Keratinocyte (primary cell): Measurements from ENCODE around the gene SLC66A2. TPM values are rescaled to one million over a fixed set of nuclear protein-coding genes. Genes with fewer than 3 reads are reported as not detected.

ENCODE experiments used
- DNase-seq: peaks from one replicate; pipeline ENCODE4 v3.0.0-alpha.2; 2011; ENCODE audit warnings: low read depth, missing footprints, low spot score
- FAIRE-seq: peaks from 2 replicates; lab custom pipeline; 2011; peaks lifted over from hg19 to GRCh38; lab: Jason Lieb, UNC
- H2AFZ ChIP-seq: 2 replicates; pipeline ENCODE4 v1.6.0; 2012; ENCODE audit warnings: low read length, control low read depth, inconsistent platforms; ENCODE audit not compliant: control insufficient read depth
- H3K27ac ChIP-seq: 2 replicates; pipeline ENCODE4 v1.5.1; 2011; ENCODE audit warnings: low read length; ENCODE audit not compliant: control insufficient read depth, insufficient read depth
- H3K27me3 ChIP-seq: 3 replicates; pipeline ENCODE4 v1.6.0; 2011; ENCODE audit warnings: low read length; ENCODE audit not compliant: control insufficient read depth, insufficient read depth; ENCODE audit errors: extremely low read depth
- H3K36me3 ChIP-seq, 2 experiments: 2 replicates in 1 of 2; 3 replicates in 1 of 2; pipeline ENCODE4 v1.5.1; 2011; ENCODE audit warnings: low read length in 2 of 2, mild to moderate bottlenecking in 1 of 2; ENCODE audit not compliant: control insufficient read depth in 2 of 2, insufficient read depth in 2 of 2; ENCODE audit errors: extremely low read depth in 1 of 2
- H3K4me1 ChIP-seq: 3 replicates; pipeline ENCODE4 v1.5.1; 2011; ENCODE audit warnings: low read length; ENCODE audit not compliant: control insufficient read depth, insufficient read depth; ENCODE audit errors: extremely low read depth
- H3K4me2 ChIP-seq: 3 replicates; pipeline ENCODE4 v1.6.0; 2011; ENCODE audit warnings: low read depth, low read length; ENCODE audit not compliant: control insufficient read depth, insufficient read depth; ENCODE audit errors: extremely low read depth
- H3K4me3 ChIP-seq, 3 experiments: fragments of 200-600 bp in 1 of 3; sonication (generic) in 1 of 3; 2 replicates in 2 of 3; 3 replicates in 1 of 3; pipeline ENCODE4 v1.5.1; 2011 to 2016; ENCODE audit warnings: low read length in 3 of 3, mild to moderate bottlenecking in 3 of 3, control low read depth in 2 of 3, inconsistent platforms in 1 of 3, low read depth in 1 of 3, mixed read lengths in 1 of 3, mixed run types in 1 of 3, moderate library complexity in 1 of 3; ENCODE audit not compliant: control insufficient read depth in 2 of 3, insufficient read depth in 2 of 3; ENCODE audit errors: extremely low read depth in 1 of 3
- H3K79me2 ChIP-seq: 2 replicates; pipeline ENCODE4 v1.6.0; 2012; ENCODE audit warnings: low read length; ENCODE audit not compliant: control insufficient read depth, insufficient read depth
- H3K9ac ChIP-seq: 3 replicates; pipeline ENCODE4 v1.6.0; 2011; ENCODE audit warnings: low read length; ENCODE audit not compliant: control insufficient read depth, insufficient read depth; ENCODE audit errors: extremely low read depth
- H3K9me1 ChIP-seq: 3 replicates; pipeline ENCODE4 v1.6.0; 2011; ENCODE audit warnings: low read length; ENCODE audit not compliant: control insufficient read depth, insufficient read depth; ENCODE audit errors: extremely low read depth
- H3K9me3 ChIP-seq: 2 replicates; pipeline ENCODE4 v1.5.1; 2012; ENCODE audit warnings: low read depth, low read length; ENCODE audit not compliant: control insufficient read depth
- H4K20me1 ChIP-seq: 3 replicates; pipeline ENCODE4 v1.6.0; 2011; ENCODE audit warnings: low read length; ENCODE audit not compliant: control insufficient read depth, insufficient read depth; ENCODE audit errors: extremely low read depth
- EZH2 ChIP-seq: IDR thresholded peaks from one replicate; pipeline ENCODE4 v1.6.1; 2012; ENCODE audit warnings: inconsistent platforms, mild to moderate bottlenecking, low read length, moderate library complexity
- dilution Hi-C: fragments of 300-500 bp; cut with MboI; formaldehyde crosslinking; loops from one replicate; pipeline ENCODE4 v1.7.0; 2020; ENCODE audit warnings: low sequenced_read_pairs; ENCODE audit not compliant: extremely low pct_ligation_motif_present
- polyA plus RNA-seq, 5 experiments: library from polyadenylated mRNA; depleted of rRNA in 3 of 5; stranded (reverse) in 3 of 5; stranded (forward) in 1 of 5; unstranded in 1 of 5; fragments of >200 nt; gene quantifications; 1 replicate in 1 of 5; 2 replicates in 3 of 5; 3 replicates in 1 of 5; pipeline versions ENCODE4 v1.2.1 to v1.2.3, GENCODE V29; 2011 to 2012; ENCODE audit warnings: missing spikeins in 2 of 5, low read depth in 1 of 5, low replicate concordance in 1 of 5
- TF ChIP-seq, protein P1 (sequence below), 3 experiments: IDR thresholded peaks in 1 of 3; conservative IDR thresholded peaks in 1 of 3; optimal IDR thresholded peaks in 1 of 3; 2 replicates in 2 of 3; 3 replicates in 1 of 3; pipeline versions ENCODE3 to v1.5.1; 2011; ENCODE audit warnings: low read length in 3 of 3, mild to moderate bottlenecking in 3 of 3, moderate library complexity in 2 of 3, control low read depth in 1 of 3, inconsistent platforms in 1 of 3; ENCODE audit not compliant: insufficient read depth in 2 of 3; ENCODE audit errors: extremely low read depth in 1 of 3

Gene SLC66A2
- polyA plus RNA-seq, 1 donor (not counting 4 experiments of a cell fraction or from before 2014, with no cell fraction given): 16.3 TPM

DNA sequence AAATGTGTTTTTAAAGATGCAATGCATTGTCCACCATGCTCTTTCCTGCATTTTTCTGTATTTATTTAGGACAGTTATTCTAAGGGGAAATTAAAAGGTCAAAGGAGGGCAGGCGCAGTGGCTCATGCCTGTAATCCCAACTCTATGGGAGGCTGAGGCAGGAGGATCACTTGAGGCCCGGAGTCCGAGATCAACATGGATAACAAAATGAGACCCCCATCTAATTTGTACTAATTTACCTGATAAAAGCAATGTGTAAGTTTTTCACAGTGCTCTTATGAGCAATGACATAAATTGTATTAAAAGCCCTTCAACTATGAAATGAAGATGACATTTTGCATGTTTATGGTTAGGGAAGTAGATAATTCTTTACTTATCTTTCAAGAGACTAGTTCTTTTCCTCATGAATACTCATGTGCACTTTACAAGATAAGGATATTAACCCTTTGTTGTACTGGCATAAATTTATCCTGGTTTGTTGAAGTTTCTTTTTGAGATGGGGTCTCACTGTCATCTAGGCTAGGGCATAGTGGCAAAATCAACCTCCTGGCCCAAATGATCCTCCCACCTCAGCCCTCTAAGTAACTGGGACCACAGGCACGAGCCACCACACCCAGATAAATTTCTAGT is 22.7 kb upstream of the SLC66A2 start:
- dilution Hi-C loops: no loop called here
- H3K36me3 ChIP-seq: peaks cover 21 to 34% of the 10 kb centered on the region in 2 experiments
- no peak overlapping the region for H3K27ac ChIP-seq
- H2AFZ ChIP-seq: no peak overlapping the region
- TF ChIP-seq EZH2: no peak
- TF ChIP-seq, protein P1, sequence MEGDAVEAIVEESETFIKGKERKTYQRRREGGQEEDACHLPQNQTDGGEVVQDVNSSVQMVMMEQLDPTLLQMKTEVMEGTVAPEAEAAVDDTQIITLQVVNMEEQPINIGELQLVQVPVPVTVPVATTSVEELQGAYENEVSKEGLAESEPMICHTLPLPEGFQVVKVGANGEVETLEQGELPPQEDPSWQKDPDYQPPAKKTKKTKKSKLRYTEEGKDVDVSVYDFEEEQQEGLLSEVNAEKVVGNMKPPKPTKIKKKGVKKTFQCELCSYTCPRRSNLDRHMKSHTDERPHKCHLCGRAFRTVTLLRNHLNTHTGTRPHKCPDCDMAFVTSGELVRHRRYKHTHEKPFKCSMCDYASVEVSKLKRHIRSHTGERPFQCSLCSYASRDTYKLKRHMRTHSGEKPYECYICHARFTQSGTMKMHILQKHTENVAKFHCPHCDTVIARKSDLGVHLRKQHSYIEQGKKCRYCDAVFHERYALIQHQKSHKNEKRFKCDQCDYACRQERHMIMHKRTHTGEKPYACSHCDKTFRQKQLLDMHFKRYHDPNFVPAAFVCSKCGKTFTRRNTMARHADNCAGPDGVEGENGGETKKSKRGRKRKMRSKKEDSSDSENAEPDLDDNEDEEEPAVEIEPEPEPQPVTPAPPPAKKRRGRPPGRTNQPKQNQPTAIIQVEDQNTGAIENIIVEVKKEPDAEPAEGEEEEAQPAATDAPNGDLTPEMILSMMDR (optimal IDR thresholded peaks at IDR 0.05 in 1 of 3, IDR thresholded peaks at IDR 0.05 in 1 of 3, conservative IDR thresholded peaks at IDR 0.05 in 1 of 3; ENCODE audit: extremely low read depth in 1 of 3, insufficient read depth in 2 of 3, low read length in 3 of 3): no peak
- H3K4me1 ChIP-seq: peaks cover 14% of the 10 kb centered on the region
- no peaks in the 10 kb centered on the region for H3K27me3 ChIP-seq
- no peak for DNase-seq
- no peaks in the 10 kb centered on the region for H3K9me3 ChIP-seq
- H3K9ac ChIP-seq: no peak overlapping the region
- no peak overlapping the region for H3K4me2 ChIP-seq
- no peak overlapping the region for H3K4me3 ChIP-seq
- no peak for FAIRE-seq
- H3K79me2 ChIP-seq: peaks cover 78% of the 10 kb centered on the region
- H4K20me1 ChIP-seq: peaks cover 18% of the 10 kb centered on the region
- peaks cover 7% of the 10 kb centered on the region for H3K9me1 ChIP-seq

DNA sequence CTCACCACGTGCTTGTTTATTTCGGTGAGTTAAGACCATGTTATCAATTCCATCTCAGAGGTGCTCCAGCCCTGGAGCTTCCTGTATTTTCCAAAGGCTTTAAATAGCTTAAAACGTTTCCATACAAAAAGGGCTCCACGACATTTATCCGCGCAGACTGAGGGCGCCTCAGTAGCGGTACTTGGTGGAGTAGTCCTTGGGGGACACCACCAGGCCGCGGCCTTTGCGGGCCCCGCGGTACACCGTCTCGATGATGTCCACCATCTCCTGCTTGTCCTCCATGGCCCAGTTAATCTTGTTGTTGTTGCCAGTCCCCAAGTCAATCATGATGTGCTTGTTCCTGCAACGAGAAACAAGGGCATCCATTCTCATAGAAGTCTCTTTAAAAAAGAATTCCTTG is 22.1 kb upstream of the SLC66A2 start:
- H3K79me2 ChIP-seq: peaks cover 72% of the 10 kb centered on the region
- dilution Hi-C loops: no loop called here
- FAIRE-seq (no peak), DNase-seq (no peak)
- no peak for TF ChIP-seq EZH2
- TF ChIP-seq, protein P1 (optimal IDR thresholded peaks at IDR 0.05 in 1 of 3, IDR thresholded peaks at IDR 0.05 in 1 of 3, conservative IDR thresholded peaks at IDR 0.05 in 1 of 3; ENCODE audit: extremely low read depth in 1 of 3, insufficient read depth in 2 of 3, low read length in 3 of 3): no peak
- H3K27me3 ChIP-seq: no peaks in the 10 kb centered on the region
- peaks cover 17% of the 10 kb centered on the region for H4K20me1 ChIP-seq
- H3K27ac ChIP-seq: no peak overlapping the region
- H3K4me2 ChIP-seq: no peak overlapping the region
- no peak overlapping the region for H2AFZ ChIP-seq
- peaks cover 14% of the 10 kb centered on the region for H3K4me1 ChIP-seq
- peaks cover 7% of the 10 kb centered on the region for H3K9me1 ChIP-seq
- H3K36me3 ChIP-seq: peaks cover 21 to 34% of the 10 kb centered on the region in 2 experiments
- H3K9ac ChIP-seq: no peak overlapping the region
- no peaks in the 10 kb centered on the region for H3K9me3 ChIP-seq
- H3K4me3 ChIP-seq: no peak overlapping the region
